Mesendoderm (in vitro differentiated cells): ENCODE data around the gene ANKRD10.
"Not testable (repeated sequence)": the region's sequence is repeated elsewhere in the genome, so short reads cannot be mapped to it uniquely, and the experiment has no call there.

Source experiments
- DNase-seq: peaks from one replicate; pipeline ENCODE4 v3.0.0; 2013
- H2AK5ac ChIP-seq: 2 replicates; pipeline ENCODE4 v1.6.1; 2013; ENCODE audit warnings: low read length, inconsistent platforms
- H2BK120ac ChIP-seq: 2 replicates; pipeline ENCODE4 v1.6.1; 2013; ENCODE audit warnings: low read depth, mild to moderate bottlenecking, low read length, moderate library complexity, mixed read lengths
- H2BK15ac ChIP-seq: replicated peaks from 2 replicates; pipeline ENCODE4 v1.6.1; 2013; ENCODE audit warnings: low read depth, mild to moderate bottlenecking, moderate library complexity
- H2BK5ac ChIP-seq: 2 replicates; pipeline ENCODE4 v1.6.1; 2013; ENCODE audit warnings: low read length, inconsistent platforms
- H3K18ac ChIP-seq: 2 replicates; pipeline ENCODE4 v1.6.1; 2013; ENCODE audit warnings: mild to moderate bottlenecking, low read length, mixed read lengths
- H3K23ac ChIP-seq: one replicate; pipeline ENCODE4 v1.6.1; 2013; ENCODE audit warnings: low read length
- H3K27ac ChIP-seq: 2 replicates; pipeline ENCODE4 v1.5.1; 2013; ENCODE audit warnings: low read depth, mild to moderate bottlenecking, inconsistent platforms, low read length, moderate library complexity
- H3K27me3 ChIP-seq: 2 replicates; pipeline ENCODE4 v1.6.1; 2013; ENCODE audit warnings: low read length, control low read depth, mild to moderate bottlenecking, inconsistent platforms; ENCODE audit not compliant: insufficient read depth, poor library complexity
- H3K36me3 ChIP-seq: 2 replicates; pipeline ENCODE4 v1.6.1; 2013; ENCODE audit warnings: low read length, inconsistent platforms; ENCODE audit not compliant: control insufficient read depth, insufficient read depth
- H3K4ac ChIP-seq: one replicate; pipeline ENCODE4 v1.6.1; 2013; ENCODE audit warnings: low read depth, mild to moderate bottlenecking, low read length, moderate library complexity
- H3K4me1 ChIP-seq: 2 replicates; pipeline ENCODE4 v1.6.1; 2013; ENCODE audit warnings: low read depth, low read length, inconsistent platforms; ENCODE audit not compliant: control insufficient read depth
- H3K4me2 ChIP-seq: 2 replicates; pipeline ENCODE4 v1.6.1; 2013; ENCODE audit warnings: low read length
- H3K4me3 ChIP-seq: 2 replicates; pipeline ENCODE4 v1.5.1; 2013; ENCODE audit warnings: mild to moderate bottlenecking, low read length
- H3K56ac ChIP-seq: one replicate; pipeline ENCODE4 v1.6.1; 2013; ENCODE audit warnings: low read length
- H3K79me1 ChIP-seq: 2 replicates; pipeline ENCODE4 v1.6.1; 2013; ENCODE audit warnings: low read length, inconsistent platforms
- H3K79me2 ChIP-seq: 2 replicates; pipeline ENCODE4 v1.6.1; 2013; ENCODE audit warnings: mild to moderate bottlenecking, low read length; ENCODE audit not compliant: control insufficient read depth, insufficient read depth
- H3K9ac ChIP-seq: 2 replicates; pipeline ENCODE4 v1.6.1; 2013; ENCODE audit warnings: low read length, inconsistent platforms
- H4K5ac ChIP-seq: one replicate; pipeline ENCODE4 v1.6.1; 2013; ENCODE audit warnings: low read length
- H4K8ac ChIP-seq: one replicate; pipeline ENCODE4 v1.6.1; 2013; ENCODE audit warnings: low read depth, mild to moderate bottlenecking, control low read depth, low read length, moderate library complexity
- WGBS: extraction: QIAGEN DNeasy Blood & Tissue Kit; methylation state at CpG from one replicate; pipeline ENCODE4 v1.1.7; 2013; ENCODE audit warnings: low lambda C conversion rate, missing lambda C conversion rate; ENCODE audit not compliant: insufficient coverage; ENCODE audit errors: extremely low coverage; 5-methylcytosine and 5-hydroxymethylcytosine counted together

ANKRD10 gene

DNA sequence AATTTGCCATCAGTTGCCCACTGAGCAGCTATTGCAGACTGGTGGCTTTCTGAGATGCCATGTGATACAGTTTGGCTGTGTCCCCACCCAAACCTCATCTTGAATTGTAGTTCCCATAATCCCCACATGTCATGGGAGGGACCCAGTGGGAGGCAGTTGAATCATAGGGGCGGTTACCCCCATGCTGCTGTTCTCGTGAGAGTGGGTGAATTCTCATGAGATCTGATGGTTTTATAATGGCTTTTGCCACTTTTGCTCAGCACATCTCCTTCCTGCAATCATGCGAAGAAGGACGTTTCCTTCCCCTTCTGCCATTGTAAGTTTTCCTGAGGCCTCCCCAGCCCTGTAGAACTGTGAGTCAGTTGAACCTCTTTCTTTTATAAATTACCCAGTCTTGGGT, 34.8 kb upstream of the ANKRD10 start:
- no peak overlapping the region for H3K9ac ChIP-seq
- H3K23ac ChIP-seq = no peak overlapping the region
- H2AK5ac ChIP-seq = no peak overlapping the region
- no peak overlapping the region for H3K4ac ChIP-seq
- H3K18ac ChIP-seq = no peak overlapping the region
- no peaks in the 10 kb centered on the region for H3K4me1 ChIP-seq
- no CpG with 5 or more reads among the region's 4 CpGs for WGBS
- no peaks in the 10 kb centered on the region for H3K27me3 ChIP-seq
- H3K4me2 ChIP-seq = no peak overlapping the region
- no peaks in the 10 kb centered on the region for H3K79me1 ChIP-seq
- H2BK120ac ChIP-seq = no peak overlapping the region
- H3K27ac ChIP-seq = no peak overlapping the region
- H2BK15ac ChIP-seq = no peak overlapping the region
- no peaks in the 10 kb centered on the region for H3K79me2 ChIP-seq
- H4K8ac ChIP-seq = no peak overlapping the region
- no peak overlapping the region for H3K4me3 ChIP-seq
- no peak overlapping the region for H2BK5ac ChIP-seq
- no peak overlapping the region for H3K56ac ChIP-seq
- no peak for DNase-seq
- H4K5ac ChIP-seq = no peak overlapping the region
- H3K36me3 ChIP-seq = no peaks in the 10 kb centered on the region

DNA sequence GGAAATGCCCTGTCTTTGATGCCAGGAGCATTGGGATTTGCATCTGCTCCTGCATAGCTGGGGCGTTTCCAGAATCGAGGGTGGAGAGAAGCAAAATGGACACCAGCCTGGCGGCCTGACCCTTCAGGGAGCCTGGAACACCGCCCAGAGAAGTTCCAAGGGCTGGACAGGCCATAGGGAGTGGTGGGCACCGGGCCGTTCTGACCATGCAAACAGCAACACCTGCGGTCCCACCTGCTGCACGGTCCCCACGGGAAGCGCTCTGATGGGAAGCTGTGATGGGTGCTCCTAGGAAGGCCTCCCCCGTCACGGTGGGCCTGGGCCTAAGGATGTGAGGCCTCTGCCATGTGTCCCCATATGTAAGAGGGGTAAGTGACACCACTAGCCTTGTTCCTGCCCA, 34.2 kb upstream of the ANKRD10 start:
- WGBS = no CpG with 5 or more reads among the region's 12 CpGs
- H3K4me2 ChIP-seq = no peak overlapping the region
- no peak for DNase-seq

DNA sequence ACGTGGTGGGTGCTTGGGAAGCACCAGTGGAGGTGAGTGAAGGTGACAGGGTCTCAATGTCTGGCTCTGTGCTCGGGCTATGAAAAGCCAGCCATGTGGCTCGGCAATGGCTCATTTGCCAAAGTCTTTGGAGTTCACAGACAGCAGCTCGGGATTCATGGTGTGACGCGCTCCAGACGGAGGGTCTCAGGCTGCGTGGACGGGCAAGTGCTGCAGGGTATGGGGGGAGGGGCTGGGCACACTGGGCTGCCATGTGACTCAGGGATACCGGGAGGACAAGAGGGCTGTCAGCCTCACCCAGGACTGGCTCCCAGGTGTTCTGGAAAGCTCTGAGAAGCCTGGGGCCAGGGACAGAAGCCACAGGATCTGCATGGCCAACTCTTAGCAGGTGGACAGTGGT, 32.5 kb upstream of the ANKRD10 start:
- H4K5ac ChIP-seq, H3K36me3 ChIP-seq, H3K4me1 ChIP-seq, H3K27ac ChIP-seq, H3K79me2 ChIP-seq, H3K4me3 ChIP-seq, H4K8ac ChIP-seq, H2BK5ac ChIP-seq, H2BK15ac ChIP-seq, H3K18ac ChIP-seq, H3K23ac ChIP-seq, H3K4ac ChIP-seq, H3K79me1 ChIP-seq, H3K4me2 ChIP-seq, H3K56ac ChIP-seq, H2BK120ac ChIP-seq, H3K9ac ChIP-seq, H3K27me3 ChIP-seq, H2AK5ac ChIP-seq, DNase-seq: not testable (repeated sequence)
- no CpG with 5 or more reads among the region's 10 CpGs for WGBS

More for the DNA sequence above, 34.2 kb upstream of the ANKRD10 start:
- Histone ChIP-seq H3K4me3 (no peak overlapping the region), H2AK5ac (no peak overlapping the region), H3K27ac (no peak overlapping the region), H2BK5ac (no peak overlapping the region), H2BK120ac (no peak overlapping the region), H4K8ac (no peak overlapping the region), H3K56ac (no peak overlapping the region), H4K5ac (no peak overlapping the region), H3K4me1 (no peaks in the 10 kb centered on the region), H2BK15ac (no peak overlapping the region), H3K36me3 (no peaks in the 10 kb centered on the region), H3K9ac (no peak overlapping the region), H3K18ac (no peak overlapping the region), H3K23ac (no peak overlapping the region), H3K79me2 (no peaks in the 10 kb centered on the region), H3K79me1 (no peaks in the 10 kb centered on the region), H3K4ac (no peak overlapping the region), H3K27me3 (no peaks in the 10 kb centered on the region)

DNA sequence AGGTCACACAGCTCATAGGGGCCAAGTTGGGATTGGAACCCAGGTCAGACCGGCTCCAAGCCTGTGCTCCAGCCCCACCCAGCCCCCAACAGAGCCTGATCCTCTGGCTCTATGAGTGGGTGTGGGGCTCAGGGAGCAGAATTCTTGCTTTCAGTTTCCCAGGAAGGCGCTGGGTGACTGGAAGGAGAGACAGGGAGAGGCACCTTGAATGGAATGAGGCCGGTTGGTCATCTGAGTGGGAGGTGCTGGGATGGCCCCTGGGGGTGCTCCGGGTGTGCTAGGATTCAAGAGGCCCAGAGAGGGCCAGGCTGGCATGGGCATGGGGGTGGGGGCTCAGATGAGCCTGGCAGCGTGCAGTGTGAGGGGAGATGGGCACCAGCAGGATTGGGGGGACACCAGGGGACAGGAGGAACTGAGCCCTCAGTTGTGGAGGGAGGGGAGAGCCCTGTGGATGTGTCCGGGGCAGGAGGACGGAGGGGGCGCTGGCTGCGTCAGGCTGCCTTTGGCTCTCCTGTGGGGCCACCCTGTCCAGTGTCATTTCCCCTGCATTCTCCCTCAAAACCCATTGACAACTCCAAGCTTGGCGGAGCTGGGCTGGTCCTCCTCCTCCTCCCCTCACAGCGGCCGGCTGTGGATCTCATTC, 31.2 kb upstream of the ANKRD10 start:
- Histone ChIP-seq H2BK120ac (no peak overlapping the region), H3K18ac (no peak overlapping the region), H3K27me3 (no peaks in the 10 kb centered on the region), H3K56ac (no peak overlapping the region), H2BK5ac (no peak overlapping the region), H3K4me3 (no peak overlapping the region), H3K4me1 (no peaks in the 10 kb centered on the region), H4K8ac (no peak overlapping the region), H3K36me3 (no peaks in the 10 kb centered on the region), H3K4ac (no peak overlapping the region), H2BK15ac (no peak overlapping the region), H3K23ac (no peak overlapping the region), H2AK5ac (no peak overlapping the region), H3K9ac (no peak overlapping the region), H3K27ac (no peak overlapping the region), H3K4me2 (no peak overlapping the region), H3K79me2 (no peaks in the 10 kb centered on the region), H3K79me1 (no peaks in the 10 kb centered on the region), H4K5ac (no peak overlapping the region)
- WGBS = no CpG with 5 or more reads among the region's 12 CpGs
- no peak for DNase-seq

DNA sequence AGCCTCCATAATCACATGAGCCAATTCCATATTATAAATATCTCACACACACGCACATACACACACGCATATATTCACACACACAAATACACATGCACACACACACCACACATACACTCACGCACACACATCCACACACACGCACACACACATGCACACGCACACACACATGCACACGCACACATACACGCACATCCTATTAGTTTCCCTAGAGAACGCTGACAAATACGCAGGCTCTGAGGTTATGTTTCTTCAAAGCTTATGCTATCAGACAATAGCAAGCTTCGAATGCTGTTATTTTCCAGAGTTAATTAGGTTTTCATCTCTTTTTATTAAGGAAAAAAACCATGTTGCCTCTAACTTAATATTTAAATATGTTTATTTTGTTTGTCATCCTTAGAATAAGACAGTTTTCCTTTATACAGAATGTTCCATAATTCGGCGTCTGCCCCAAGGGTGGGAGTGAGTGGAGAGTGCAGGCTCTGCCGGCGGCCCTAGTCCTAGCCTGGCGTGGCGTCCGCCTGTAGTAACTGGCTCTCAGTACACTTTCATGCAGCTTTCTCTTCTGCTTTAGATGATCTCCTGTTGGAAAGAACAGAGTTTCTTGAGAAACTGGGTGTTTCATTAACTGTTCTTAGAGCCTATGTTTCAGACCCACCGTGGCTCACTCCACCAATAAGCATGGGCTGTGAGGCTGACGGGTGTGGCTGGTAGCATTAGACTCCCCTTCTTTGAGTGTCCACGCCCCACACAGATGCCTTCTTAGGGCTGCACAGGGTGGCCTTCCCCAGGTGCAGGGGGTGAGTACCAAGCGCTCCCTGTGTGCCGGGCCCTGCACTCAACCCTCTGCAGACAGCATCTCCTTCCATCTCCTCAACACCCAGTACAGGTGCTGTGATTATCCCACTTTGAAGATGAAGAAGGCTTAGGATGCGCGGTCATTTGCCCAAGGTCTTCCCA, 30.4 kb upstream of the ANKRD10 start:
- Histone ChIP-seq H2BK120ac (no peak overlapping the region), H3K18ac (no peak overlapping the region), H3K27me3 (no peaks in the 10 kb centered on the region), H3K79me2 (no peaks in the 10 kb centered on the region), H3K4me2 (no peak overlapping the region), H4K5ac (no peak overlapping the region), H3K9ac (no peak overlapping the region), H3K79me1 (no peaks in the 10 kb centered on the region), H2AK5ac (no peak overlapping the region), H3K56ac (no peak overlapping the region), H3K27ac (no peak overlapping the region), H3K4ac (no peak overlapping the region), H3K23ac (no peak overlapping the region), H3K4me3 (no peak overlapping the region), H2BK15ac (no peak overlapping the region), H3K4me1 (no peaks in the 10 kb centered on the region), H2BK5ac (no peak overlapping the region), H4K8ac (no peak overlapping the region), H3K36me3 (no peaks in the 10 kb centered on the region)
- WGBS = 100% methylated on average over 5 of the region's 24 CpGs
- DNase-seq = no peak
